K562 (cell line): ENCODE results near the gene LIMS1. TPM values are rescaled to one million over a fixed set of nuclear protein-coding genes. Genes with fewer than 3 reads are reported as not detected.

Experiments
- ATAC-seq: fragments of 200-7000 bp; cut with Tn5 transposase; 3 replicates; pipeline ENCODE4 v1.9.1; 2020; ENCODE audit warnings: moderate library complexity
- BruUV-seq: library from RNA; stranded (reverse); fragments of 400-500 nt; replicated peaks from 2 replicates; lab custom pipeline; 2021; lab: Mats Ljungman, UMichigan
- CTCF ChIA-PET: fragments of 300-600 bp; formaldehyde crosslinking; extraction: SDS; loops from one replicate; lab custom pipeline; 2021; ENCODE audit warnings: low intra/inter-chr PET ratio; lab: Yijun Ruan, JAX
- POLR2A ChIA-PET: fragments of 300-600, 350-650 bp; sonication (Branson Sonifier 250); formaldehyde crosslinking; extraction: SDS; loops from one replicate; lab custom pipeline; 2021; ENCODE audit warnings: antibody characterized with exemption, inconsistent platforms; lab: Yijun Ruan, JAX
- DNase-seq, 4 experiments: peaks; one replicate each; pipeline versions ENCODE4 v3.0.0 to v3.0.0-alpha.2; 2011 to 2018; ENCODE audit warnings: low spot score in 3 of 4, mixed read lengths in 3 of 4; ENCODE audit errors: extremely low read depth in 1 of 4
- FAIRE-seq: peaks from 2 replicates; lab custom pipeline; 2011; peaks lifted over from hg19 to GRCh38; lab: Jason Lieb, UNC
- H2AFZ ChIP-seq: 2 replicates; pipeline ENCODE4 v1.6.0; 2011; ENCODE audit warnings: low read depth, low read length, control low read depth, inconsistent platforms
- H3K27ac ChIP-seq: fragments of 200-600 bp; 3 replicates; pipeline ENCODE4 v1.8.0; 2011; ENCODE audit warnings: low read depth, mild to moderate bottlenecking, control low read depth, inconsistent platforms, low read length, moderate library complexity, mixed read lengths; ENCODE audit errors: extremely low read depth
- H3K27me3 ChIP-seq, 2 experiments: fragments of 300-600 bp in 1 of 2; 2 replicates in 1 of 2; 3 replicates in 1 of 2; pipeline versions ENCODE4 v1.6.0 to v1.8.0; 2011; ENCODE audit warnings: inconsistent platforms in 2 of 2, low read length in 2 of 2, mild to moderate bottlenecking in 1 of 2, mixed read lengths in 1 of 2, moderate library complexity in 1 of 2; ENCODE audit not compliant: control insufficient read depth in 2 of 2, insufficient read depth in 2 of 2
- H3K36me3 ChIP-seq: fragments of 300-600 bp; 3 replicates; pipeline ENCODE4 v1.8.0; 2011; ENCODE audit warnings: mild to moderate bottlenecking, low read length, inconsistent platforms; ENCODE audit not compliant: control insufficient read depth, insufficient read depth
- H3K4me1 ChIP-seq, 2 experiments: fragments of 200-600 bp in 1 of 2; replicated peaks in 1 of 2; 2 replicates in 1 of 2; 3 replicates in 1 of 2; pipeline versions ENCODE4 v1.5.1 to v1.8.0; 2011; ENCODE audit warnings: inconsistent platforms in 2 of 2, low read length in 2 of 2, mild to moderate bottlenecking in 1 of 2, mixed read lengths in 1 of 2, moderate library complexity in 1 of 2; ENCODE audit not compliant: control insufficient read depth in 2 of 2, insufficient read depth in 2 of 2
- H3K4me2 ChIP-seq: 2 replicates; pipeline ENCODE4 v1.6.1; 2011; ENCODE audit warnings: low read length, control low read depth, inconsistent platforms, mixed read lengths; ENCODE audit not compliant: insufficient read depth
- H3K4me3 ChIP-seq: fragments of 200-600 bp; sonication (generic), shearing (Covaris generic); 2 replicates; pipeline ENCODE4 v1.5.1; 2016; ENCODE audit warnings: control low read depth, inconsistent platforms
- H3K79me2 ChIP-seq: fragments of 200-600 bp; 3 replicates; pipeline ENCODE4 v1.8.0; 2011; ENCODE audit warnings: low read length, inconsistent platforms; ENCODE audit not compliant: control insufficient read depth, insufficient read depth
- H3K9ac ChIP-seq, 2 experiments: 2 replicates each; pipeline versions ENCODE4 v1.6.0 to v1.6.1; 2011; ENCODE audit warnings: low read depth in 2 of 2, low read length in 2 of 2, control low read depth in 1 of 2, inconsistent platforms in 1 of 2, mild to moderate bottlenecking in 1 of 2, mixed read lengths in 1 of 2; ENCODE audit not compliant: insufficient read depth in 1 of 2
- H3K9me1 ChIP-seq: one replicate; pipeline ENCODE4 v1.6.0; 2011; ENCODE audit warnings: inconsistent platforms, mild to moderate bottlenecking, low read length, moderate library complexity; ENCODE audit not compliant: control insufficient read depth, insufficient read depth
- H3K9me3 ChIP-seq: replicated peaks from 2 replicates; pipeline ENCODE4 v1.5.1; 2011; ENCODE audit warnings: low read depth, low read length, inconsistent platforms; ENCODE audit not compliant: control insufficient read depth, insufficient read depth
- H4K20me1 ChIP-seq: replicated peaks from 2 replicates; pipeline ENCODE4 v1.6.1; 2011; ENCODE audit warnings: low read length, inconsistent platforms, mixed read lengths; ENCODE audit not compliant: control insufficient read depth, insufficient read depth
- CBX1 ChIP-seq: sonication (generic); IDR thresholded peaks from 2 replicates; pipeline ENCODE4 v1.6.1; 2016; ENCODE audit warnings: antibody characterized with exemption, low read depth, mild to moderate bottlenecking
- GATA2 ChIP-seq: sonication (generic); formaldehyde crosslinking; IDR thresholded peaks from 2 replicates; pipeline ENCODE4 v1.4.0; 2020; ENCODE audit warnings: mild to moderate bottlenecking, missing genetic modification reagents
- MAFG ChIP-seq: fragments of 450-650 bp; conservative IDR thresholded peaks from 2 replicates; pipeline ENCODE4 v1.6.1; 2016; ENCODE audit warnings: missing genetic modification characterization, missing compliant biosample characterization
- NCOR1 ChIP-seq: fragments of 450-650 bp; IDR thresholded peaks from 2 replicates; pipeline ENCODE4 v1.6.1; 2016; ENCODE audit warnings: mild to moderate bottlenecking, moderate library complexity
- PCBP1 ChIP-seq: fragments of 200-400 bp; formaldehyde crosslinking; IDR thresholded peaks from 2 replicates; pipeline ENCODE4 v1.6.1; 2018; ENCODE audit warnings: mild to moderate bottlenecking, low read depth, low read length; ENCODE audit not compliant: poor library complexity, severe bottlenecking
- ZNF134 ChIP-seq: fragments of 250-450 bp; sonication (Bioruptor Pico); conservative IDR thresholded peaks from 2 replicates; pipeline ENCODE4 v1.4.0; 2020
- ZNF232 ChIP-seq: sonication (generic); formaldehyde crosslinking; IDR thresholded peaks from 2 replicates; pipeline ENCODE4 v1.8.0; 2022; ENCODE audit warnings: mild to moderate bottlenecking, missing genetic modification reagents
- ZNF511 ChIP-seq: sonication (generic); formaldehyde crosslinking; IDR thresholded peaks from 2 replicates; pipeline ENCODE4 v1.8.0; 2022; ENCODE audit warnings: mild to moderate bottlenecking, missing genetic modification reagents
- ZNF561 ChIP-seq: fragments of 450-650 bp; formaldehyde crosslinking; conservative IDR thresholded peaks from 2 replicates; pipeline ENCODE4 v1.4.0; 2020; ENCODE audit warnings: mild to moderate bottlenecking, moderate library complexity
- ZNF57 ChIP-seq: fragments of 450-650 bp; formaldehyde crosslinking; IDR thresholded peaks from 2 replicates; pipeline ENCODE4 v1.4.0; 2020; ENCODE audit warnings: mild to moderate bottlenecking, moderate library complexity
- WGBS: fragments of 100-300 bp; shearing (Covaris generic); methylation state at CpG from one replicate; pipeline ENCODE4 v1.1.6; 2016; ENCODE audit warnings: low coverage, mixed read lengths; ENCODE audit not compliant: insufficient coverage; ENCODE audit errors: missing lambda C conversion rate; 5-methylcytosine and 5-hydroxymethylcytosine counted together
- in situ Hi-C: fragments of 300-500 bp; cut with MboI; formaldehyde crosslinking; loops from 4 replicates; pipeline ENCODE4 v1.15.0; 2018; ENCODE audit warnings: inconsistent platforms, mixed read lengths
- intact Hi-C: fragments of 100-400 bp; cut with micrococcal nuclease; formaldehyde crosslinking; loops from 2 replicates; pipeline ENCODE4 v1.14.2; 2022
- polyA plus RNA-seq, 8 experiments: library from polyadenylated mRNA; depleted of rRNA in 4 of 8; stranded (reverse) in 5 of 8; unstranded in 3 of 8; fragments of >200 nt; fragmentation: Nextera tagmentation in 2 of 8; fragmentation: Illumina TruSeq in 1 of 8; extraction: Ambion mirVana in 2 of 8; extraction: Trizol in 1 of 8; gene quantifications; 2 replicates each; pipeline versions ENCODE4 v1.2.1 to v1.2.3, GENCODE V29; 2011 to 2014; ENCODE audit warnings: inconsistent platforms in 1 of 8, missing spikeins in 1 of 8
- total RNA-seq, 7 experiments: library from RNA; depleted of rRNA in 6 of 7; stranded (reverse); fragments of >200 nt in 6 of 7; fragmentation: Illumina TruSeq in 2 of 7; extraction: Trizol in 2 of 7; gene quantifications; 2 replicates each; pipeline versions ENCODE4 v1.2.1 to v1.2.3, GENCODE V29; 2011 to 2021; ENCODE audit warnings: low replicate concordance in 1 of 7
- TF ChIP-seq, protein P1 (sequence below): fragments of 250-450 bp; sonication (Bioruptor Pico); IDR thresholded peaks from 2 replicates; pipeline ENCODE4 v1.5.0; 2021
- TF ChIP-seq, protein P2 (sequence below), 2 experiments: fragments of 200-800 bp in 1 of 2; sonication (Bioruptor generic) in 1 of 2; sonication (generic) in 1 of 2; formaldehyde crosslinking in 1 of 2; IDR thresholded peaks in 1 of 2; conservative IDR thresholded peaks in 1 of 2; 2 replicates each; pipeline versions ENCODE4 v1.5.0 to v1.6.1; 2016 to 2020; ENCODE audit warnings: missing compliant biosample characterization in 1 of 2, missing genetic modification characterization in 1 of 2, missing genetic modification reagents in 1 of 2

Gene LIMS1
- total and polyA plus RNA-seq, 9 of the 15 experiments (the other 6 are each of a cell fraction or from before 2014, with no cell fraction given), result 52.8 to 134 (median 81.0) TPM

GRCh38 chr2:108560895-108561530 lies 26.7 kb downstream of the LIMS1 start:
- no peak; the same call in 2 of the 3 replicates for ATAC-seq

DNA sequence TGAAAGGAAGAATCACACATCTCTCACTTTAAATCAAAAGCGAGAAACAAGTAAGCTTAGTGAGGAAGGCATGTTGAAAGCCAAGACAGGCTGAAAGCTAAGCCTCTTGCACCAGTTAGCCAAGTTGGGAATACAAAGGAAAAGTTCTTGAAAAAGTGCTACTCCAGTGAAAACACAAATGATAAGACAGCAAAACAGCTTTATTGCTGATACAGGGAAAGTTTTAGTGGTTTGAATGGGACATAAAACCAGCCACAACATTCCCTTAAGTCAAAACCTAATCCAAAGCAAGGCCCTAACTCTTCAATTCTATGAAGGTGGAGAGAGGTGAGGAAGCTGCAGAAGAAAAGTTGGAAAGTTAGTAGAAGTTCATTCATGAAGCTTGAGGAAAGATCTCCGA lies 28.0 kb downstream of the LIMS1 start:
- ChIA-PET POLR2A (interaction anchor here (0.7 kb wide), 1 partner anchor 10 kb away, joined by 4 read pairs; no protein-coding TSS in a partner anchor), CTCF (no interaction called here)
- no peaks in the 10 kb centered on the region for H3K9me3 ChIP-seq
- H3K27me3 ChIP-seq, result no peaks in the 10 kb centered on the region
- peaks cover 60% of the 10 kb centered on the region for H3K79me2 ChIP-seq
- no peak overlapping the region for H3K27ac ChIP-seq
- H3K4me2 ChIP-seq, result no peak overlapping the region
- 96% methylated on average over 2 of the region's 2 CpGs for WGBS
- intact Hi-C loops (no loop called here), in situ Hi-C loops (no loop called here)
- ATAC-seq (no peak), FAIRE-seq (no peak), DNase-seq (no peak)
- no peaks in the 10 kb centered on the region for H4K20me1 ChIP-seq
- H3K4me3 ChIP-seq, result no peak overlapping the region
- peaks cover 0 to 4% of the 10 kb centered on the region in 2 experiments; a peak in 2 of 5 replicates for H3K4me1 ChIP-seq
- H3K9ac ChIP-seq, result no peak overlapping the region
- no peaks in the 10 kb centered on the region for H3K9me1 ChIP-seq
- no peaks in the 10 kb centered on the region for H3K36me3 ChIP-seq
- no peak overlapping the region for H2AFZ ChIP-seq
- no TSS peak for BruUV-seq
- TF ChIP-seq, protein P1, sequence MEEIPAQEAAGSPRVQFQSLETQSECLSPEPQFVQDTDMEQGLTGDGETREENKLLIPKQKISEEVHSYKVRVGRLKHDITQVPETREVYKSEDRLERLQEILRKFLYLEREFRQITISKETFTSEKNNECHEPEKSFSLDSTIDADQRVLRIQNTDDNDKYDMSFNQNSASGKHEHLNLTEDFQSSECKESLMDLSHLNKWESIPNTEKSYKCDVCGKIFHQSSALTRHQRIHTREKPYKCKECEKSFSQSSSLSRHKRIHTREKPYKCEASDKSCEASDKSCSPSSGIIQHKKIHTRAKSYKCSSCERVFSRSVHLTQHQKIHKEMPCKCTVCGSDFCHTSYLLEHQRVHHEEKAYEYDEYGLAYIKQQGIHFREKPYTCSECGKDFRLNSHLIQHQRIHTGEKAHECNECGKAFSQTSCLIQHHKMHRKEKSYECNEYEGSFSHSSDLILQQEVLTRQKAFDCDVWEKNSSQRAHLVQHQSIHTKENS (CRISPR knock-in tag), result no peak
- no peak for TF ChIP-seq ZNF57
- peak; percentile 11; the same call in 1 of the 2 replicates for TF ChIP-seq MAFG (tag)
- TF ChIP-seq CBX1, result no peak
- no peak for TF ChIP-seq PCBP1
- TF ChIP-seq, protein P2, sequence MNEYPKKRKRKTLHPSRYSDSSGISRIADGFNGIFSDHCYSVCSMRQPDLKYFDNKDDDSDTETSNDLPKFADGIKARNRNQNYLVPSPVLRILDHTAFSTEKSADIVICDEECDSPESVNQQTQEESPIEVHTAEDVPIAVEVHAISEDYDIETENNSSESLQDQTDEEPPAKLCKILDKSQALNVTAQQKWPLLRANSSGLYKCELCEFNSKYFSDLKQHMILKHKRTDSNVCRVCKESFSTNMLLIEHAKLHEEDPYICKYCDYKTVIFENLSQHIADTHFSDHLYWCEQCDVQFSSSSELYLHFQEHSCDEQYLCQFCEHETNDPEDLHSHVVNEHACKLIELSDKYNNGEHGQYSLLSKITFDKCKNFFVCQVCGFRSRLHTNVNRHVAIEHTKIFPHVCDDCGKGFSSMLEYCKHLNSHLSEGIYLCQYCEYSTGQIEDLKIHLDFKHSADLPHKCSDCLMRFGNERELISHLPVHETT (CRISPR knock-in tag; conservative IDR thresholded peaks at IDR 0.05 in 1 of 2, IDR thresholded peaks at IDR 0.05 in 1 of 2), result no peak
- no peak for TF ChIP-seq NCOR1
- no peak for TF ChIP-seq ZNF134 (CRISPR knock-in tag)
- no peak for TF ChIP-seq ZNF561 (CRISPR knock-in tag)

More at GRCh38 chr2:108560895-108561530, 26.7 kb downstream of the LIMS1 start:
- no peaks in the 10 kb centered on the region; the same call in 2 of the 3 replicates for H3K36me3 ChIP-seq
- intact Hi-C loops, result loop anchor here (1.0 kb wide), 1 partner anchor 20 kb away; no protein-coding TSS in a partner anchor
- TF ChIP-seq ZNF511 (CRISPR knock-in tag), result no peak
- 0 out of 2 replicates have a peak, but pooled peaks have one; percentile 9 for TF ChIP-seq GATA2
- 0 out of 2 replicates have a peak, but pooled peaks have one; percentile 37 for TF ChIP-seq ZNF232
- H3K27ac ChIP-seq, result no peak overlapping the region
- BruUV-seq, result no TSS peak
- H3K9ac ChIP-seq, result no peak overlapping the region
- in situ Hi-C loops, result no loop called here
- peaks cover 63% of the 10 kb centered on the region for H3K79me2 ChIP-seq
- no peak for DNase-seq
- H3K4me3 ChIP-seq, result no peak overlapping the region
- no peaks in the 10 kb centered on the region for H3K9me3 ChIP-seq
- CTCF ChIA-PET, result no interaction called here
- no peak overlapping the region for H2AFZ ChIP-seq
- WGBS, result 6% methylated on average over 1 of the region's 1 CpG
- POLR2A ChIA-PET, result interaction anchor here (1.2 kb wide), 2 partner anchors 9 to 27 kb away, joined by 4 to 5 read pairs; partner anchors contain the start of gene LIMS1
- H3K4me2 ChIP-seq, result no peak overlapping the region
- H4K20me1 ChIP-seq, result no peaks in the 10 kb centered on the region
- H3K27me3 ChIP-seq, result no peaks in the 10 kb centered on the region
- H3K9me1 ChIP-seq, result no peaks in the 10 kb centered on the region
- H3K4me1 ChIP-seq, result peaks cover 0 to 4% of the 10 kb centered on the region in 2 experiments; a peak in 2 of 5 replicates
- FAIRE-seq, result no peak
